GM19193 (cell line): ENCODE results near the gene NOP53.

Experiments used
- POLR2A ChIP-seq: IDR thresholded peaks from 4 replicates; pipeline ENCODE4 v1.6.1; 2011; ENCODE audit not compliant: insufficient read depth, insufficient read length; ENCODE audit errors: extremely low read depth

Gene NOP53

GRCh38 chr19:47745010-47745901 is at the start of gene NOP53:
NOP53 (plus strand) TSS chr19:47745546; CDS start chr19:47745560, 14 bp downstream.
- peak; percentile 97 for TF ChIP-seq POLR2A

- TF ChIP-seq POLR2A = no peak
Measured at GRCh38 chr19:47696635-47697034, 48.7 kb upstream of the NOP53 start.

GRCh38 chr19:47697863-47698609 is 47.3 kb upstream of the NOP53 start:
- TF ChIP-seq POLR2A = no peak

- TF ChIP-seq POLR2A = no peak
Measured at GRCh38 chr19:47698631-47699359, 46.6 kb upstream of the NOP53 start.

GRCh38 chr19:47699360-47699917 is 45.9 kb upstream of the NOP53 start:
- TF ChIP-seq POLR2A = no peak

GRCh38 chr19:47700934-47701716 is 44.2 kb upstream of the NOP53 start:
- no peak for TF ChIP-seq POLR2A

GRCh38 chr19:47701717-47702552 is 43.4 kb upstream of the NOP53 start:
- no peak for TF ChIP-seq POLR2A

- no peak for TF ChIP-seq POLR2A
Measured at GRCh38 chr19:47702671-47703070, 42.7 kb upstream of the NOP53 start.

GRCh38 chr19:47703301-47703700 is 42.0 kb upstream of the NOP53 start:
- TF ChIP-seq POLR2A = no peak

- TF ChIP-seq POLR2A = no peak
Measured at GRCh38 chr19:47704024-47704423, 41.3 kb upstream of the NOP53 start.

- TF ChIP-seq POLR2A = no peak
Measured at GRCh38 chr19:47704656-47705055, 40.7 kb upstream of the NOP53 start.

GRCh38 chr19:47707135-47707925 is 38.0 kb upstream of the NOP53 start:
- no peak for TF ChIP-seq POLR2A
